HG02885 (cell line): ENCODE results near the gene HPS3.
A peak's percentile ranks its signal among the peaks of the same experiment; 100 is the strongest.
"Not testable (repeated sequence)": the region's sequence is repeated elsewhere in the genome, so short reads cannot be mapped to it uniquely, and the experiment has no call there.

Experiments
- ATAC-seq: cut with Tn5 transposase; IDR thresholded peaks from one replicate; pipeline ENCODE4 v1.9.1; 2021; ENCODE audit warnings: mild to moderate bottlenecking; ENCODE audit not compliant: unreplicated experiment, poor library complexity

The HPS3 gene

GRCh38 chr3:149180057-149180573 lies 50.7 kb downstream of the HPS3 start:
- ATAC-seq: no peak

GRCh38 chr3:149181182-149181581 lies 51.7 kb downstream of the HPS3 start:
- no peak for ATAC-seq

GRCh38 chr3:149186219-149186618 lies 56.8 kb downstream of the HPS3 start:
- ATAC-seq: no peak

- no peak for ATAC-seq
These were observed 57.3 kb downstream of the HPS3 start for GRCh38 chr3:149186721-149187120.

GRCh38 chr3:149188494-149188893 lies 59.1 kb downstream of the HPS3 start:
- no peak for ATAC-seq

GRCh38 chr3:149195221-149195620 lies 65.8 kb downstream of the HPS3 start:
- ATAC-seq: no peak

- ATAC-seq: not testable (repeated sequence)
These were observed 67.6 kb downstream of the HPS3 start for GRCh38 chr3:149196805-149197592.

- no peak for ATAC-seq
These were observed 68.2 kb downstream of the HPS3 start for GRCh38 chr3:149197669-149198068.

GRCh38 chr3:149198611-149199010 lies 69.2 kb downstream of the HPS3 start:
- no peak for ATAC-seq

- no peak for ATAC-seq
These were observed 70.0 kb downstream of the HPS3 start for GRCh38 chr3:149199474-149199873.

- ATAC-seq: peak; percentile 99
These were observed 74.3 kb downstream of the HPS3 start for GRCh38 chr3:149203758-149204157.

- no peak for ATAC-seq
These were observed 75.1 kb downstream of the HPS3 start for GRCh38 chr3:149204390-149204991.

- ATAC-seq: no peak
These were observed 78.0 kb downstream of the HPS3 start for GRCh38 chr3:149207475-149207874.

- no peak for ATAC-seq
These were observed 80.0 kb downstream of the HPS3 start for GRCh38 chr3:149209431-149209830.

- no peak for ATAC-seq
These were observed 82.9 kb downstream of the HPS3 start for GRCh38 chr3:149212386-149212785.

GRCh38 chr3:149214702-149215101 lies 85.3 kb downstream of the HPS3 start:
- ATAC-seq: no peak

GRCh38 chr3:149215515-149215914 lies 86.1 kb downstream of the HPS3 start:
- no peak for ATAC-seq

- no peak for ATAC-seq
These were observed 86.9 kb downstream of the HPS3 start for GRCh38 chr3:149216193-149216869.

- no peak for ATAC-seq
These were observed 87.9 kb downstream of the HPS3 start for GRCh38 chr3:149217347-149217746.

GRCh38 chr3:149219380-149220121 lies 90.1 kb downstream of the HPS3 start:
- not testable (repeated sequence) for ATAC-seq
